ENCODE results near the gene HOXC6.

The HOXC6 gene

DNA sequence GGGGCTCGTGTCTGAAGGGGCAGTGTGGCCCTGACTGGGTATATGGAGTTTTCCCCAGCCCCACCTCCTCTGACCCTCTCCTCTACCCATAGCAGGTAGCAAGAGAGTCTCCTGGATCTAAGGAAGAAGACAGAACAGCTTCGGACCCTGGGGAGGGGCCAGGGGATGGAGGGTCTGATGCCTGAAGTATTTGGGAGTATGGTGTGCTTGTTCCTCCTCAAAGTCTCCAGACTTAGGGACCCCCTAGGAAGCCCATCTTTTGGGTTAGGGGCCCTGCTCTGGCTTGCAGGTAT is 20.0 kb upstream of the HOXC6 start:
- TF ChIP-seq, protein P1, sequence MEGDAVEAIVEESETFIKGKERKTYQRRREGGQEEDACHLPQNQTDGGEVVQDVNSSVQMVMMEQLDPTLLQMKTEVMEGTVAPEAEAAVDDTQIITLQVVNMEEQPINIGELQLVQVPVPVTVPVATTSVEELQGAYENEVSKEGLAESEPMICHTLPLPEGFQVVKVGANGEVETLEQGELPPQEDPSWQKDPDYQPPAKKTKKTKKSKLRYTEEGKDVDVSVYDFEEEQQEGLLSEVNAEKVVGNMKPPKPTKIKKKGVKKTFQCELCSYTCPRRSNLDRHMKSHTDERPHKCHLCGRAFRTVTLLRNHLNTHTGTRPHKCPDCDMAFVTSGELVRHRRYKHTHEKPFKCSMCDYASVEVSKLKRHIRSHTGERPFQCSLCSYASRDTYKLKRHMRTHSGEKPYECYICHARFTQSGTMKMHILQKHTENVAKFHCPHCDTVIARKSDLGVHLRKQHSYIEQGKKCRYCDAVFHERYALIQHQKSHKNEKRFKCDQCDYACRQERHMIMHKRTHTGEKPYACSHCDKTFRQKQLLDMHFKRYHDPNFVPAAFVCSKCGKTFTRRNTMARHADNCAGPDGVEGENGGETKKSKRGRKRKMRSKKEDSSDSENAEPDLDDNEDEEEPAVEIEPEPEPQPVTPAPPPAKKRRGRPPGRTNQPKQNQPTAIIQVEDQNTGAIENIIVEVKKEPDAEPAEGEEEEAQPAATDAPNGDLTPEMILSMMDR (IDR thresholded peaks at IDR 0.05; ENCODE audit: insufficient read depth, low read length, missing control alignments): no peak
- ChIA-PET POLR2A (interaction anchor here (0.6 to 3.2 kb wide), 17 partner anchors 8 to 351 kb away, joined by 3 to 53 read pairs (median 5); partner anchors contain the start of genes HOXC5 and HOXC9), CTCF (interaction anchor here (0.8 to 21.3 kb wide), 15 partner anchors 8 to 243 kb away, joined by 3 to 756 read pairs (median 20); partner anchors contain the start of genes HOXC10, HOXC5, HOXC6 and HOXC9)
- peak overlapping the region; percentile 96 for H3K4me3 ChIP-seq (ENCODE audit: low read depth, low read length)
- no peak for DNase-seq (ENCODE audit: low read depth, low spot score)

DNA sequence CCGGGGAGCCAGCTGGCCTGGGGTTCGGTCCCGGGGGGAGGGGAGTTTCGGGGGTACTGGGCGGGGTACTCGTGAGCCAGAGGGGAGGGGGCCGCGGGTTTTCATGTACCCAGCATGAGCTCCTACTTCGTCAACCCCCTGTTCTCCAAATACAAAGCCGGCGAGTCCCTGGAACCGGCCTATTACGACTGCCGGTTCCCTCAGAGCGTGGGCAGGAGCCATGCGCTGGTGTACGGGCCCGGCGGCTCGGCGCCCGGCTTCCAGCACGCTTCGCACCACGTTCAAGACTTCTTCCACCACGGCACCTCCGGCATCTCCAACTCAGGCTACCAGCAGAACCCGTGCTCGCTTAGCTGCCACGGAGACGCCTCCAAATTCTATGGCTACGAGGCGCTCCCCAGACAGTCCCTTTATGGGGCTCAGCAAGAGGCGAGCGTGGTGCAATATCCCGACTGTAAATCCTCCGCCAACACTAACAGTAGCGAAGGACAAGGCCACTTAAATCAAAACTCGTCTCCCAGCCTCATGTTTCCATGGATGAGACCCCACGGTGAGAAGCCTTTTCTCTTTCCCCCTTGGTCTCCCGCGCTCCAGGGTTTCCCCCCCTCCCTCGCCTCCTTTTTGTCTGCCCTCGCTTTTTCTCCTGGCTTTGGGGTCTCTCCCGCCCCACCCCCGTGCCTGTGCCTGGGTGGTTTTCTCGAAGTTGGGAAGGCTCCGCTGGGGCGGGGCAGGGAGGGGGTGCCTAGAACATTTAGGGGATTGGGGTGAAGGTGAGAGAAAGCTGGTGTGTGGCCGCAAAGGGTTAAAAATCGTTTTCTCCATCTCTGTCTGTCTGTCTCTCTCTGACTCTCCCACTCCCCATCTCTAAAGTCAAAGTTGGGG is 18.8 kb upstream of the HOXC6 start:
- ChIA-PET CTCF (interaction anchor here (0.9 to 21.3 kb wide), 13 partner anchors 7 to 361 kb away, joined by 3 to 756 read pairs (median 35); partner anchors contain the start of genes HOXC10, HOXC5, HOXC6 and HOXC9), POLR2A (interaction anchor here (0.6 to 3.2 kb wide), 19 partner anchors 8 to 350 kb away, joined by 3 to 53 read pairs (median 5); partner anchors contain the start of genes HOXC10, HOXC5 and HOXC9)
- no peak for DNase-seq (ENCODE audit: low read depth, low spot score)
- H3K4me3 ChIP-seq (ENCODE audit: low read depth, low read length): peak overlapping the region; percentile 96
- TF ChIP-seq, protein P1 (IDR thresholded peaks at IDR 0.05; ENCODE audit: insufficient read depth, low read length, missing control alignments): no peak

DNA sequence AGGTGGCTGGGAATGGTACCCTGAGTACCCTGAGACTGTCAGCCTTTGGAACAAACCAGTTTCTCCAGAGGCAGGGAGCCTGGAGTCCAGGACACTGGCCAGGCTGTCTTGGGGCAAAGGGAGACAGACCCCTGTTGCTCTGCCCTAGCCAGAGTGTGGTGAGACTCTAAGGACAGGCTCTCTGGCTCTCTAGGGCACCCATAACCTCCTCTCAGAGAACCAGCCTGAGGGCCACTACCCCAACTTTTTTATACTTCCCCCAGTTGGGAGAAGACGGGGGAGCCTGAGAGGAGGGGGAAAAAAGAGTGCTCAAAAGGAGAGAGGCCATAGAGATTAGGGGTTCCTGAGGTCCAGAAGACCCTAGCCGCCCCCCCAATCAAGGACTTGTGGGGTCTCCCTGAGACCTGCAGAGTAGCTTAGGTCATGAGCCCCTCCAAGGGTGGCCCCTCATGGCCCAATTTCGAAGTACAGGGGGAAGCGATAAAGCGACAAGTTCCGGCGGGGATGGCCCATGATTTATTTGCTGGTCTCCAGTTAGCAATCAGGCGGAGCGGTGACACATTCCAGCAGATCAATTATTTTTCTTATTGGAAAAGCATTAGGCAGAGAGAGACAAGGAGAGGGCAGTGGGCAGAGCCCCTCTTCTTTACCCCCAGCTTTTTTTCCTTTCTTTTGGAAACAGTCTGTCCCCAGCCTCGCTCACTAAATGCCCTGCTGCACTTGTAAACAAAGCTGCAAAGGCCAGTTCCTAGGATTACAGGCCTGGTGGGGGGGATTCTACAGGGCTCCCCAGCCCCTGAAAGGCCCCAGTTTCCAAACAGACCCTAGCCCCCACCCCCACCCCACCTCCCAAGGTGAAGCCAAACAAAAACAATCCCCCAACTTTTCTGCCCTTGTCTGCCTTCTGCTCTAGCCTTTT is 17.9 kb upstream of the HOXC6 start:
- POLR2A ChIA-PET: interaction anchor here (0.6 to 3.1 kb wide), 4 partner anchors 10 to 349 kb away, joined by 3 to 20 read pairs (median 10); partner anchors contain the start of gene HOXC9
- no peak for DNase-seq (ENCODE audit: low read depth, low spot score)
- H3K4me3 ChIP-seq (ENCODE audit: low read depth, low read length): peak overlapping the region; percentile 96
- TF ChIP-seq, protein P1 (IDR thresholded peaks at IDR 0.05; ENCODE audit: insufficient read depth, low read length, missing control alignments): no peak
- CTCF ChIA-PET: interaction anchor here (1.5 to 21.3 kb wide), 7 partner anchors 18 to 204 kb away, joined by 5 to 756 read pairs (median 241); partner anchors contain the start of genes HOXC10, HOXC5, HOXC6 and SMUG1

DNA sequence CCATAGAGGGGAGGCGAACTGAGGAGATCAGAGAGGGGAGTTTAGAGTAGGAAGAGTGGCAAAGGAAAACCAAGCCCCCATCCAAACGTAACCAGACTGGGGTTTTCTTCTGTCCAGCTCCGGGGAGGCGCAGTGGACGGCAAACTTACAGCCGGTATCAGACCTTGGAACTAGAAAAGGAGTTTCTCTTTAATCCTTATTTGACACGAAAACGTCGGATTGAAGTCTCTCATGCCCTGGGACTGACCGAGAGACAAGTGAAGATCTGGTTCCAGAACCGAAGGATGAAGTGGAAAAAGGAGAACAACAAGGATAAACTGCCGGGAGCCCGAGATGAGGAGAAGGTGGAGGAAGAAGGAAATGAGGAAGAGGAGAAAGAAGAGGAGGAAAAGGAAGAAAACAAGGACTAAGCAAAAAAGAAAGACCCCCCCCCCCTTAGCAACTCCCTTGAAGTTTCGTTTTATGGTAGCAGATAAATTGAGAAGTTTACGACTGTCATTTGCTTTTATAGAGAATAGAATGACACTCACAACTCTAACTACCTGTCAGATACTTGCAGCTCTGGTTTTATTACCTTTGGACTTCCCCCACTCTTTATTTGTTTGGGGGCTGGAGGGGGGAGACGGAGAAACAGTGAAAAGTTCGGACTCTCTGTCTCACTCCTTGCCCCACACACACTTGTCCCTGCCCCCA is 17.1 kb upstream of the HOXC6 start:
- ChIA-PET POLR2A (interaction anchor here (0.6 to 4.1 kb wide), 3 partner anchors 11 to 23 kb away, joined by 3 to 15 read pairs (median 14); partner anchors contain the start of genes HOXC6 and HOXC9), CTCF (interaction anchor here (1.5 to 21.3 kb wide), 6 partner anchors 18 to 203 kb away, joined by 8 to 756 read pairs (median 164); partner anchors contain the start of genes HOXC10, HOXC5, HOXC6 and SMUG1)
- peak overlapping the region; percentile 96 for H3K4me3 ChIP-seq (ENCODE audit: low read depth, low read length)
- no peak for DNase-seq (ENCODE audit: low read depth, low spot score)
- TF ChIP-seq, protein P1 (IDR thresholded peaks at IDR 0.05; ENCODE audit: insufficient read depth, low read length, missing control alignments): no peak

DNA sequence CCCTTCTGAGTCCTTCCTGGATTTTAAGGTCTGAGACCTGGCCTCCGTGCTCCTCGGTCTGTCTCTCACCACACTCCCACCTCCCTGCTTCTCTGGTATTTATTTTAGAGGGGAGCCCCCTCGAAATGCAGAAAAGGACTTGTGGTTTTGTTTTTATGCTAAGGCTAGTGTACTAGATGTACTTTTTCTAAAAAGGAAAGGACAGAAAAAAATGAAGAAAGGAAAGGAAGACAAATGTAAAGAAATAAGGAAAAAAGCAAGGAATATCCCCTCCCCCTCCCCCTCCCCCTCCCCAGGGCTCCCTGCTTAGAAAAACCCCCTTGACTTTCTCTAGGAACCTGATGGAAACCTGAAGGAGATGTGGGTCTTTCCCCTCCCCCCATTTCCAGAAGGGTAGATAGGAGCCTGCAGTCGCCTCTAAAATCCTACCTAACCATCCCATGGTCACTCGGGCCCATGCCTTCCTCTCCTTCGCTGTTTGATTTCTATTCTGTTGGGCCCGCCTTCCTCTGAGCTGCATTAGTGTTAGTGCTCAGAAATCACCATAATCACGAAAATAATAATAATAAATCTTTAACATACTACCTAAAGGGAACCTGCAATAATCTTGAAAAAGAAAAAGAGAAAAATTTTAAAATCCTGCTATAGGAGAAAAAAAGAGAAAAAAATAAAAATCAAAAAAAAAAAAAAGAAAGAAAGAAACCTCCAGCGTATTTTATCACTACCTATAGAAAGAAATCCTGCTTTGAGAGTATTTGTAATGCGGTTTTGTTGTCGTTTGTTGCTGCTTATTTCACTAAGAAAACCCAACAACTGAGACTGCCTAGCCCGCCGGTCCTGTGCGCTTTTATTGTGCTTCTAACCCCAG is 16.3 kb upstream of the HOXC6 start:
- POLR2A ChIA-PET: interaction anchor here (0.8 to 4.1 kb wide), 2 partner anchors 15 to 20 kb away, joined by 3 to 14 read pairs; partner anchors contain the start of gene HOXC6
- DNase-seq (ENCODE audit: low read depth, low spot score): no peak
- peak overlapping the region; percentile 96 for H3K4me3 ChIP-seq (ENCODE audit: low read depth, low read length)
- TF ChIP-seq, protein P1 (IDR thresholded peaks at IDR 0.05; ENCODE audit: insufficient read depth, low read length, missing control alignments): no peak
- CTCF ChIA-PET: interaction anchor here (1.1 to 21.3 kb wide), 11 partner anchors 9 to 203 kb away, joined by 3 to 756 read pairs (median 8); partner anchors contain the start of genes HOXC10, HOXC5 and HOXC6
